H7 (cell line): Measurements from ENCODE around the gene ACP5. TPM values are rescaled to one million over a fixed set of nuclear protein-coding genes. Genes with fewer than 3 reads are reported as not detected.

Experiments
- total RNA-seq: library from RNA; depleted of rRNA; stranded (reverse); fragments of >200 nt; shearing (Covaris generic); gene quantifications from 2 replicates; pipeline ENCODE4 v1.2.3, GENCODE V29; 2014; rRNA removed

The ACP5 gene
- total RNA-seq, 1 experiment from 2014 or later, result 1.0 TPM

Other genes starting within 250 kb of the ACP5 start
- gene RAB3D, start 238.0 kb downstream of the ACP5 start, total RNA-seq, result 10.1 and 11.2 TPM in 2 replicates
- 102 and 128 TPM in 2 replicates for gene TMEM205, start 231.4 kb downstream of the ACP5 start, total RNA-seq
- gene CCDC159, start 231.1 kb downstream of the ACP5 start, total RNA-seq, result 2.7 and 5.5 TPM in 2 replicates
- gene PLPPR2, start 222.2 kb downstream of the ACP5 start, total RNA-seq, result 5.7 and 7.0 TPM in 2 replicates
- gene SWSAP1, start 203.0 kb downstream of the ACP5 start, total RNA-seq, result 3.0 and 3.3 TPM in 2 replicates
- gene EPOR, start 193.3 kb downstream of the ACP5 start, total RNA-seq, result 14.9 and 15.8 TPM in 2 replicates
- 1.6 and 7.8 TPM in 2 replicates for gene RGL3, start 158.3 kb downstream of the ACP5 start, total RNA-seq
- gene ODAD3, start 142.5 kb downstream of the ACP5 start, total RNA-seq, result 0.66 and 1.4 TPM in 2 replicates
- gene PRKCSH, start 142.0 kb downstream of the ACP5 start, total RNA-seq, result 97.7 and 108 TPM in 2 replicates
- gene ELAVL3, start 96.6 kb downstream of the ACP5 start, total RNA-seq, result 0.17 and 0.52 TPM in 2 replicates
- gene ZNF653, start 71.8 kb downstream of the ACP5 start, total RNA-seq, result 8.5 and 9.8 TPM in 2 replicates
- 72.4 and 77.5 TPM in 2 replicates for gene ECSIT, start 48.5 kb downstream of the ACP5 start, total RNA-seq
- gene CNN1, start 38.8 kb downstream of the ACP5 start, total RNA-seq, result 24.1 and 26.7 TPM in 2 replicates
- gene ELOF1, start 18.4 kb downstream of the ACP5 start, total RNA-seq, result 48.2 and 66.7 TPM in 2 replicates
- gene ZNF627, start 19.8 kb upstream of the ACP5 start, total RNA-seq, result 20.1 and 24.2 TPM in 2 replicates
- gene ZNF823, start 161.3 kb upstream of the ACP5 start, total RNA-seq, result 0.81 TPM in 1 of 2 replicates, not detected in the other
- gene ZNF441, start 189.4 kb upstream of the ACP5 start, total RNA-seq, result not detected in 2 replicates
- gene ZNF491, start 220.9 kb upstream of the ACP5 start, total RNA-seq, result 0.03 TPM in 1 of 2 replicates, not detected in the other
- gene ZNF440, start 236.6 kb upstream of the ACP5 start, total RNA-seq, result 0.55 TPM in 1 of 2 replicates, not detected in the other